ENCODE data around the gene ADPRHL1. TPM values are rescaled to one million over a fixed set of nuclear protein-coding genes. Genes with fewer than 3 reads are reported as not detected.

The ADPRHL1 gene
- total RNA-seq, 1 donor from 2014 or later = 2.6 TPM

DNA sequence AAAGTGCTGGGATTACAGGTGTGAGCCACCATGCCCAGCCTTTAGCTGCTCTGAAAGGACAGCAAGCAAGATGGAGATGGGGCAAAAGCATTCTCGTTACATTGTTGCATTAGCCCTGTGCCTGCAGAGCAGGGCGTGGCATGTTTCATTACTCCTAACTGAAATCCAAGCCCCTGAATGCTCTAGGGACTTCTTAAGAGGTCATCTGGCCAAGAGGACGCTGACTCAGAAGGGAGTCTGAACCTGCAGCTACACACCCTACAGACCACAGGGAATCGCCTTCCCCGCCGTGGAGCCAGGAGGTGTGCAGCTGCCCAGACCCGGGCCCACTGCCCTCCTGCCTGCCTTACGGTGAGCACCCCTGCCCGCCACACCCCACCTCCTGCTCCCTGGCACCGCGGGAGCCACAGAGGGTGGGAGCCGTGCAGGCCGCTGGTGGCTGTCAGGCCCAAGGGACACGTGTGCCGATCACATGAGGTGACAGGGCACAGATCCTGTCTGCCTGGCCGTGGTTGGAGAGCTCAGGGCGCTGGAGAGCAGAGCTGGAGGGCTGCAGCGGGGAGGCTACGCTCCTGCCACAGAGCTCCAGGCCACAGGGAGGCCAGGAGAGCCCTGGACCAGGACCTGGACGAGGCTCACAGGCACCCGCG lies 27.2 kb downstream of the ADPRHL1 start:
- DNase-seq (ENCODE audit: extremely low spot score, unreplicated experiment) = no peak

DNA sequence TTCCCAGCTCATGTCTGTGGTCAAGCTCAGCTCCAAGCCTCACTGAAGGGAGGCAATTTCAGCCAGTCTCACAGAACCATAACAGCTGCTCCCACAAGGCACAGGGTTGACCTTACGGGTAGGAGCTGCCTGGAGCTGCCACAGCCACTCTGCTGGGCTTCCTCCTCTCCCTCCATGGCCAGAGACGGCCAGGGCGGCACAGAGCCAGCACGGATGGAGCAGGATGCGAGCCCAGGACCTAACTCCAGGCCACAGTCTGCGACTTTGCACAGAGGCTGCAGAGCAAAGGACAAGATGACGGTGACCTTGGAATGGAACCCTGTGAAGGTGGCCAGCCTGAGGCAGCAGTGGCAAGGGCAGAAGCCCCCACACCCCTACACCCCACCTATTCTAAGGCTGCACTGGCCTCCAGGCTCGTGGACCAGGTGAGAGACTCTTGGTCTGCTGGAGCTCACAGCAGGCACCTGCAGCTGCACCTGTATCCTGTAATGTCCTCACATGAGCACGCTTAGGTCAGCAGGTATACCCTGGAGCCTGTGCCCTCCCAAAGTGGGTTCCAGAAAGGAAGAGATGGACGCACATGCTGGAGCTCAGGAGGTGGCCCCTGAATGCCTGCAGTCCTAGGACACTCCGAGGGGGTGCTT lies 29.6 kb downstream of the ADPRHL1 start:
- Mint-ChIP-seq H3K4me3 (ENCODE audit: unreplicated experiment) (no peak overlapping the region), H3K9me3 (ENCODE audit: unreplicated experiment) (no peaks in the 10 kb centered on the region), H3K4me1 (ENCODE audit: unreplicated experiment) (peaks cover 45% of the 10 kb centered on the region), H3K27ac (ENCODE audit: unreplicated experiment) (no peak overlapping the region), H3K36me3 (ENCODE audit: unreplicated experiment) (peaks cover 2% of the 10 kb centered on the region), H3K27me3 (ENCODE audit: unreplicated experiment) (no peaks in the 10 kb centered on the region)
- DNase-seq (ENCODE audit: extremely low spot score, unreplicated experiment) = no peak
- TF ChIP-seq, protein P1, sequence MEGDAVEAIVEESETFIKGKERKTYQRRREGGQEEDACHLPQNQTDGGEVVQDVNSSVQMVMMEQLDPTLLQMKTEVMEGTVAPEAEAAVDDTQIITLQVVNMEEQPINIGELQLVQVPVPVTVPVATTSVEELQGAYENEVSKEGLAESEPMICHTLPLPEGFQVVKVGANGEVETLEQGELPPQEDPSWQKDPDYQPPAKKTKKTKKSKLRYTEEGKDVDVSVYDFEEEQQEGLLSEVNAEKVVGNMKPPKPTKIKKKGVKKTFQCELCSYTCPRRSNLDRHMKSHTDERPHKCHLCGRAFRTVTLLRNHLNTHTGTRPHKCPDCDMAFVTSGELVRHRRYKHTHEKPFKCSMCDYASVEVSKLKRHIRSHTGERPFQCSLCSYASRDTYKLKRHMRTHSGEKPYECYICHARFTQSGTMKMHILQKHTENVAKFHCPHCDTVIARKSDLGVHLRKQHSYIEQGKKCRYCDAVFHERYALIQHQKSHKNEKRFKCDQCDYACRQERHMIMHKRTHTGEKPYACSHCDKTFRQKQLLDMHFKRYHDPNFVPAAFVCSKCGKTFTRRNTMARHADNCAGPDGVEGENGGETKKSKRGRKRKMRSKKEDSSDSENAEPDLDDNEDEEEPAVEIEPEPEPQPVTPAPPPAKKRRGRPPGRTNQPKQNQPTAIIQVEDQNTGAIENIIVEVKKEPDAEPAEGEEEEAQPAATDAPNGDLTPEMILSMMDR (IDR thresholded peaks at IDR 0.05) = no peak

More for the DNA sequence above, 27.2 kb downstream of the ADPRHL1 start:
- Mint-ChIP-seq H3K4me3 (ENCODE audit: unreplicated experiment) (no peak overlapping the region), H3K27ac (ENCODE audit: unreplicated experiment) (no peak overlapping the region), H3K9me3 (ENCODE audit: unreplicated experiment) (no peaks in the 10 kb centered on the region), H3K27me3 (ENCODE audit: unreplicated experiment) (no peaks in the 10 kb centered on the region), H3K4me1 (ENCODE audit: unreplicated experiment) (peaks cover 50% of the 10 kb centered on the region), H3K36me3 (ENCODE audit: unreplicated experiment) (peaks cover 3% of the 10 kb centered on the region)
- TF ChIP-seq, protein P1 (IDR thresholded peaks at IDR 0.05) = no peak

DNA sequence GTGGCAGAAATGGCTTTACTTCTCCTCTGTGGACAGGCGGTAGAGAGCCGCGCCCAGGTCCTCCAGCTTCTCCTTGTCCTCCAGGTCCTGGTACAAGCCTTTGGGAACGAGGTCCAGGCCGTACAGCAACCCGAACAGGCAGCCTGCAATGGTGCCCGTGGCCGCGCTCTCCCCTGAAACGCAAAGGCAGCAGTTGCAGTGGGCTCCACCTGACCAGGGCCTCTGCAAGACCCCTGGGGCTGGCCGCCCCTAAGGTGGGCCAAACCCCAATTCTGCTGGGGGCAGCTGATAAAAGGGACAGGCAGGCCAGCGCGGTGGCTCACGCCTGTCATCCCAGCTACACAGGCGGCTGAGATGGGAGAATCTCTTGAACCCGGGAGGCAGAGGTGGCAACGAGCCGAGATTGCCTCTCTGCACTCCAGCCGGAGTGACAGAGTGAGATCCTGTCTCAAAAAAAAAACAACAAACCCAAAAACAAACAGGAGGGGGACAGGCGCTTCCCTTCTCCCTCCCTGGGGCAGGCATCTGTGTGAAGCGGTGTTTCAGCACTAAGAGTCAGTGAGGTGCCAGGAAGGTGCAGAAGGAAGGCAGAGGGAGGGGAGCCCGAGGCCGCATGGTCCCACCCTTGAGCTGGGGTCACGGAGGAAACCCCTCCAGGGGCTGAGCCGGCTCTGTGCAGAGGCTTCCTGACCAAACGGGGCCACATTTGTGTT lies 30.3 kb downstream of the ADPRHL1 start:
- TF ChIP-seq, protein P1 (IDR thresholded peaks at IDR 0.05) = no peak
- H3K27ac Mint-ChIP-seq (ENCODE audit: unreplicated experiment) = no peak overlapping the region
- H3K36me3 Mint-ChIP-seq (ENCODE audit: unreplicated experiment) = peaks cover 2% of the 10 kb centered on the region
- H3K4me1 Mint-ChIP-seq (ENCODE audit: unreplicated experiment) = peaks cover 39% of the 10 kb centered on the region
- DNase-seq (ENCODE audit: extremely low spot score, unreplicated experiment) = no peak
- H3K4me3 Mint-ChIP-seq (ENCODE audit: unreplicated experiment) = peak overlapping the region; percentile 11
- no peaks in the 10 kb centered on the region for H3K9me3 Mint-ChIP-seq (ENCODE audit: unreplicated experiment)
- H3K27me3 Mint-ChIP-seq (ENCODE audit: unreplicated experiment) = no peaks in the 10 kb centered on the region

DNA sequence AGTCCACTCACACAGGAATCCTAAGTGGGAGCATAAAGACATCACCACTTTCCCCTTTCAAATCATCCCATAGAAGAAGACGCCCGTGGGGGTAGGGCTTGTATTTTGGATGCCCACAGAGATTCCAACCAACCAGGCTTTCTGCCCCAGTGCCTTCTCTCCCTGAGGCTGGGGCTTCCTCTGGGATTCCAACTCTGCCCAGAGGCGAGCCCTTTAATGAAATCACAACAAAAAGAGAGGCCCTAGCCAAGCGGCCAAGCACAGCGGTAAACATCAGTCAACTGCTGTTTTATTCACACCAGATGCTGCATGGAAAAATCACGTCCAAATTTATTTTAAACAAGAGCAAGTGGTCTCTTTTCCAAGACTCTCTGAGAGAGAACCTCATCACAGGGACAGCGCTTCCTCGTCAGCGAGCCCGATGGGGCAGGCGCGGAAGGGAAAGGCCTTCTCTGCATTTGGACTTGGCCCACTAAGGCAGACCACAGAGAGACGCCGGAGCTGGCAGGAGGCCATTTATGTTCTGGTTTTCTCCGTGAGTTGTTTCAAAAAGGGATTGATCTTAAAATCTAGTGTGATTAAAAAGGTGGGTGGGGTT lies 31.5 kb downstream of the ADPRHL1 start:
- DNase-seq (ENCODE audit: extremely low spot score, unreplicated experiment) = no peak
- Mint-ChIP-seq H3K36me3 (ENCODE audit: unreplicated experiment) (peaks cover 2% of the 10 kb centered on the region), H3K27me3 (ENCODE audit: unreplicated experiment) (peaks cover under 1% of the 10 kb centered on the region), H3K4me3 (ENCODE audit: unreplicated experiment) (peak overlapping the region; percentile 52), H3K27ac (ENCODE audit: unreplicated experiment) (peak overlapping the region; percentile 92), H3K9me3 (ENCODE audit: unreplicated experiment) (no peaks in the 10 kb centered on the region), H3K4me1 (ENCODE audit: unreplicated experiment) (peaks cover 33% of the 10 kb centered on the region)
- TF ChIP-seq, protein P1 (IDR thresholded peaks at IDR 0.05) = no peak
